ENCODE results near the gene NRAP.

NRAP gene

DNA sequence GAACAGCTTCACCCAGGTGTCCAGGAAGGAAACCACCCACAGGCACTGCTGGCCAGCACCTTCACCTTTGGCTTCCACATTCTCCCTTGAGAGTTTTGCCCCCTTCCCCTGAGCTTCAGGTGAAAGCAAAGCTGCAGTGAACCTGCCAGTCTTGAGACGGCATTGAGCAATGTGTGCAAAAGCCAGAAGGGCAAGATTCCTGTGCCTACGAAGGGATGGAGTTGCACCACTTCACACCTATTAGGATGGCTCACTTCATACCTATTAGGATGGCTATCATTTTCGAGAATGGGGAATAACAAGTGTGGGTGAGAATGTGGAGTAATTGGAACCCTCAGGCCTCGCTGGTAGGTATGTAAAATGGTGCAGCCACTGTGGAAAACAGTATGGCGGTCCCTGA lies 103.8 kb downstream of the NRAP start:
- no peak for DNase-seq (ENCODE audit: low read depth)

DNA sequence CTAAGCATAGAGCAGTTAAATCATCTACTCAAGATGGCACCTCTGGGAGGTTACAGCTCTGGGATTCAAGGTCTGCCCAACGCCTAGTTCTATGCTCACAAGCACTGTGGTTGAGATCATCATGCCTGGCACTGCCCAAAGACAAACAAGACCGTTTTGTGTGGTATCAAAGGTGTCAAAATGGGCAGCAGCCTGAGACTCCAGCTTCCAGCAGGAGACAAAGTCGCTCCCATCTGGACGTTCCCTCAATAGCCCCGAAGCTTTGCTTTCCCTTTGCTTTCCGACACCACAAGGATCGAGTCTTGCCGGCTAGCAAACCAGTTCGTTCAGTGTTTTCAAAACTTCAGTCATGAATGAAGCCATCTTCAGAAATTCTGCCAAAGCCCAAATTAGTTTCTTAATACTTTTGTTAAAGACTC lies 105.9 kb downstream of the NRAP start:
- DNase-seq (ENCODE audit: low read depth): no peak

DNA sequence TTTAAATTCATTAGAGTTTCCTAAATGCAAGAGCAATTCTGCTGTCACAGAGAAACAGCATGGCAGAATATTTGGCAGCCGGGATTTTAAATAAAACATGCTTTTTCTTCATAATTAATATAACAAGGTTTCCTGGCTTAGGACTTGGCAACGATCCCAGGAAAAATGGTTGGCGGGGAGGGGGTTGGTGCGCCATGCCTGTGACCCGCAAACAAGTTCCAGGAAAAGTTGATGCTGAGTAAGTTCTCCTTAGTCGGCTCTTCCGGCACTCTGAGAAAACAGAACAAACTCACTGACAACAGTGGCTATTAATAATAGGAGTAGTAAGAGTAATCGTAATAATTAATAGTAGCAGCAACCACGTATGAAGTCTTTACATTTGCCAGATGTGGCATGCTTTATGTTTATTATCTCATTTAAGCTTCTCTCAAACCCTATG lies 106.4 kb downstream of the NRAP start:
- DNase-seq (ENCODE audit: low read depth): no peak

DNA sequence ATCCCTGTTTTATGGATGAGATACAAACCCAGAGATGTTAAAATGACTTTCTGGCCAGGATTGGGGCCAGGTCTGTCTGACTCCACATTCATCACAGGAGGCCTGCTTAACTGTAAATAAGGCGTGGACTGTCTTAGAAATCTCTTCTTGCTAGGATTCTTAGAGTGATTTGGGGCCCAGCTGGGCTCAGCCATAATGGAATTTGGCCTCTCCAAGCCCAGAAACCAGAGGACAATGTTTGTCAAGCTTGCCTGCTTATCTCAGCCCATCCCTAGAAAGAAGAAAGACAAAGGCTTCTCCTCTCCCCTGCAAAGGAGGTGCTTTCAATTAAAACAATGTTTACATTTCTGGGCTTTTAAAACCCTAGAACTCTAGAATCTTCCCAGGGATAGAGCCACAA lies 108.1 kb downstream of the NRAP start:
- no peak for DNase-seq (ENCODE audit: low read depth)

DNA sequence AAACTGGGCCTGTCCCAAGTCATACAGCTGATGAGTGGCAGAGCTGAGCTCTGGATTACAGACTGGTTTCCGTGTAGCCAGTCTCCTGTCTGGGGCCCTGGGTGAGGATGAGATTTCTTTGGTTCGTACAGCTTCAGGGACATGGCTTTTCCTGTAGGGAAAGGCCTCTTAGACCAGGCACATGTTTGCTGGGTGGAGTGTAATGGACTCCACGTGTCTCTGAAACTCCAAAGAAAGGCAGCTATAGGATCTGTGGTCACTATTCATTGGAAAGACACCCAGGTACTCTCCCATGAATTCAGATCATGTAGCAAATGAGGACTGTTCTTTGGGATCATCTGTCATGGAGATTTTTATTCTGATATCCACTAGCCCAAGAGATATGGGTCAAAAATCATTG lies 108.6 kb downstream of the NRAP start:
- DNase-seq (ENCODE audit: low read depth): no peak

DNA sequence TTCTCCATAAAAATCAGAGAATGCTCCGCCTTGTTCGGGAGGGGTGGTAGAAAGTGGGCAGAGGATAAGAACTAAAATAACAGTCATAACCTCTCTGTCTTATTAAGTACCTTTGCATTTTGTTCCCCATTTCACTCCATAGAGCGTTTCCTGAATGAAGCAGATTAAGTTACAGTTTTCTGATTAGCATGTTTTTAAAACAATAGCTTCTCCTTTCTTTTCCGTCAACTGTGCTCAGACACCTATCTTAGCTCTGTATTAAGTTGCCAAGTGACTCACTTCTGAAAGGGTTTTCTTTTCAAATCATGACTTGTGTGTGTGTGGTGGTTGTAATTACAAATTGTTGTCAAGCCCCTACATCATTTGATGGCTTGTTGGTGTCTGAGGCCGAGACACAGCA lies 109.6 kb downstream of the NRAP start:
- no peak for DNase-seq (ENCODE audit: low read depth)

DNA sequence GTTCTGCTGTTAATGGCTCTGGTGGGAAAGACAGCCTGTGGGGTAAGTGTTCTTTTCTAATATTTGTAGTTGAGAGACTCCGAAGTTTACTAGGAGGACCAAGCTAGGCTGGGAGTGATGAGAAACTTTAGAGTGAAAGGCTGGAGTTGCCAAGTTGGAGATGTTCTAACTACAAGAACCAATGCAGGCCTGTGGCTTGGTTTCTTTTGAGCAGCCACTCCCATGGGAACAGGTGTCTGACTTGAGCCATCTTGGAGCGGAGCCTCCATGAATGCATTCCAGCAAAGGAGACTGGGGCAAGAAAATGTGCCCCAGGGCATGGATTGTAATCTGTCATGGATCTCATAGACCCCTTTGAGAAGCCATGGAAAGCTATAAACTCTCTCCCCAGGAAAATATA lies 110.7 kb downstream of the NRAP start:
- DNase-seq (ENCODE audit: low read depth): no peak

DNA sequence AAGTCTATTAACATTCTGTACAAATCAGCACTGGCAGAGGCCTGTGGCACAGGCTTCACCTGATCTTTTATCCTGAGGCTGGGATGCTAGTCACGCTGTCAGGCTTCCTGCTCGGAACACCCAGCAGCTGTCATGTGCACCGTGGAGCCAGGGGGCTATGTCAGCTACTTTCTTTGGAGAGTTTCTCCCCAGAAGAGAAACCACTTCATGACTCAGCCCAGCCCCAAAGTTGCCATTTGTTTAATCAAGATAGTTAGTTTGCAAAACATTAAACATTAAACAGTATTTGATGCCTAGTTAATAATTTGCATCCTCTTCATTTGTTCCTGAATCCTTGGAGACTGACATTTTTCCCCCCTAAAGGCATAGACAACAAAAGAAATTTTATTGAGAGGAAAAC lies 111.1 kb downstream of the NRAP start, which contains the start of gene HABP2:
TSS of gene HABP2 (plus strand) at position 353 of the 400 bp plus-strand sequence. CDS start 69 bp downstream, outside the sequence.
- no peak for DNase-seq (ENCODE audit: low read depth)

DNA sequence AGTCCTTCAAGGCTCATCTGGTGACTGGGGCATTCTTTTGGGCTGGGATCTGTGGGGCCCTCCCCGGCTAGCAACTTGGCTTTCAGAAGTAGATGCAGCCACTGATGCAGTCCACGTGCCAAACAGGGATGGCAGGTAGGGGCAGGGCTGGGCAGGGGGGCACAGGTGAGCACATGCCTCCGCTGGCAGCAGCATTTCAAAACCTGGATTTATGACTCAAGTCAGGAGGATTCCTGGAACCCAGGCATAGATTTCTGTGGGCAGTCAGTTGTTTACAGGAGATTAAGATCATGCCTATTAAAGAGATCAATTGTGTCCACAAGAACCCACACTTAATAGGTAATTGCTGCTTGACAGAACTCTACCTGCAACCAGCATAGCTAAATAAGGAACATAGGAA lies 111.8 kb downstream of the NRAP start:
- no peak for DNase-seq (ENCODE audit: low read depth)

DNA sequence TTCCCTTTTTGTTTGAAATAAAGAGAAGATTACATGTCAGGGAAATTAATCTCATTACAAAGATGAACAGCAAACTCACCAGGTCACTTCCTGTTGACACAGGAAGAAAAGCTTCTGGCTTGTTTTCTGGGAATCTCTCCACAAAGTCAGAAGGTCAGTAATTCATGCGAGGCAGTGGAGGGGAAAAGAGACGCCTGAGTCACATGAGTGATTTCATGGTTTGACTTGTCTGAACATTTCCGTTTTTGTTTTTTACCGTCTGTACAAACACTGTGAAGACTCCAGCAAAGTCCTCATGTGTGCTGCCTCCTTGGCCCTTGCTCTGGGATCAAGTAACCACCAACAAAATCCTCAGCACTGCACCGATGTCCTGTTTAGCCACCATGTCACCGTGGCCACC lies 113.5 kb downstream of the NRAP start:
- DNase-seq (ENCODE audit: low read depth): no peak

DNA sequence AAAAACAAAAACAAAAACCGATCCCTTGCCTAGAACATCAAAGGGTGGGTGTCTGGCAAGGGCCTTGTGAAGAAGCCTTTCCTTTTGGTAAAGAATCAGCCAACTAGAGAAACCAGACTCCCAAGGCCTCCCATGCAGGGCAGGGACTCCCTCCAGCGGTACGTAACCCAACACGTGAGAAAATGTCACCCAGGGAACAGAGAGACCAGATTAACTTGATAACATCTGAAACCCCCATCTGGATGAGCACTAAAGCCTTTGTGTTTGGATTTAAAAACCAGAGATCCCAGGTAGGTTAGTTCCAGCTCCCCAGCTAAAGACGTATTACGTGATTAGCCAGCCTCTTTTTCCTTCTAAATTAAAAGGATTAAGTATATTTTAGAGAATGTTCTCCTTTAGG lies 114.0 kb downstream of the NRAP start:
- DNase-seq (ENCODE audit: low read depth): no peak

DNA sequence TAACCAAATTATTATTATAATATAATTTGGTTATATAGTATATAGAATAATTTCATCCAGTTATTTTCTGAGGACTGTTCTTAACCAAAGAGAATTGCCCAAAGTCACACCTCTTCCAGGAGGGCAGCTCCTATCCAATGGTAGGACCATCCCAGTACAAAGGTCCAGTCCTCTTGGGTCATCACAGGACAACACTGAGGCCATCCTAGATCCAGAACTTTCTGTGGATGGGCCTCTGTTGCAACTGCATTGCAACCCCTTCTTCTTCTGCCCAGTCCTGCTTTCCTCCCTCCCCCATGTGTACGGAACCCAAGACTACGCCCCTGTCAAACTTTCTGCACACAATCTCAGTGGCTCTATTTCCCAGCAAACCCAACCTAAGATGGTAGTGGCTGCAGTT lies 116.4 kb downstream of the NRAP start:
- no peak for DNase-seq (ENCODE audit: low read depth)

DNA sequence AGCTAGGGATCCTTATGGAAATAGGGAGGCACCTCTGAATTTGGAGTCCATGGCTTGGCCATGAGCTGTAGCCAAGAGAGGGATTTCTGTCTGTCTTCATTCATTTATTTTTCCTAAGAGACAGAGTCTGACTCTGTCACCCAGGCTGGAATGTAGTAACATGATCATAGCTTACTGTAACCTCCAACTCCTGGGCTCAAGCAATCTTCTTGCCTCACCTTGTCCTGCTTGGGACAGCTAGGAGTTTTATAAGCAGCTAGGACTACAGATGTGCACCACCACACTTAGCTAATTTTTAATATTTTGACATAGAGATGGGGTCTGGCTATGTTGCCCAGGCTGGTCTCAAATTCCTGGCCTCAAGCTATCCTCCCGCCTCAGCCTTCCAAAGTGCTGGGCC lies 119.4 kb downstream of the NRAP start:
- no peak for DNase-seq (ENCODE audit: low read depth)

DNA sequence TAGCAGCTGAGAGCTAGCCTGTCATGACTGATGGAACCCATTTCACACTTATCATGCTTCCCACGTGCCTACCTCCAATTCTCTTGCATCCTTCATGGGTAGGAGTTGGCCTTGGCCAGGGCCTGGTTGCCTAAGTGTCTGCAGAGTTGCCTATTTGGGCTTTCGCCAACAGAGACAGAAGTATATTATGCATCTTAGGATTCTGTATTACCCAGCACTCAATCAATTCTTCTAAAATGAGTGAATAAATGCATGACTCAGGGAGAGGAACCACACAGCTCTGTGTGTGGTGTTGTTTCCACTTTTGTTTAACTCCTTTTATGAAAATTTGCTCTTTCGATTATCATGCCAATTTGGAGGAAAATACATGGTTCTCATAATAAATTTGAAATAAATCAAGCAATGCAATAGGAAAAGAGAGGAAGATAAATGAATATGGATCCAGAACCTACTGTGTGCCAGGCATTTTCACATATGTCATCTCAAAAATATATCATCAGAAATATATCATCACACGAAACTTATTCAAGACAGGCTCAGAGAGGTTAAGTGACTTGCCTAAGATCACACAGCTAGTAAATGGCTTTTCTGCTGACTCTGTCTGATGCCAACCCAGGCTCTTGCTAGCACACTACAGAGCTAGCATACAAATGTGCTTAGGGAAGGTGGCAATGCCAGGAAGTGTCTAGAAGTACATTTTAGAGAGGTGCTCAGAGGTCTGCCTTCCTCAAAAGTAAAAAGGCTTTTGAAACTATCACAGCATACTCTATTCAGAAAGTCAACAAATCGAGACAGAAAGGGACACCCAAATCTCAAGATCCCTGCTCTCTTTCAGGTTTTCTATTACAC lies 120.5 kb downstream of the NRAP start:
- no peak for DNase-seq (ENCODE audit: low read depth)

DNA sequence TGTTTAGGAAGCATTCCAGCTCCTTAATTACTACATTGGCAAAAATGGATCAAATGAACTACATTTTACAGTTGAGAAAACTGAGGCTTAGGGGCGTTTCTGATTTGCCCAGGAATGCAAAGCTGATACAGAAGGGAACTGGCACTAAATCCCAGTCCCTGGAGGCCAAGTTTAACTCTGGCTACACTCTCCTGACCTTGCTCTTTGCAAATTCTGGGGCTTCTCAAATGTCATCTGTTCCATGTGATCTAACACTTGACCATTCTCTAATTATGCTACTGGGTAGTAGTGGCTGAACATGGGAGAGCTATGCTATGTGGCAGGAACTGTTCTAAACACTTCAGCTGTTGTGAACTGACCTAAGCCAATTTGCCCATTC lies 122.3 kb downstream of the NRAP start:
- no peak for DNase-seq (ENCODE audit: low read depth)

DNA sequence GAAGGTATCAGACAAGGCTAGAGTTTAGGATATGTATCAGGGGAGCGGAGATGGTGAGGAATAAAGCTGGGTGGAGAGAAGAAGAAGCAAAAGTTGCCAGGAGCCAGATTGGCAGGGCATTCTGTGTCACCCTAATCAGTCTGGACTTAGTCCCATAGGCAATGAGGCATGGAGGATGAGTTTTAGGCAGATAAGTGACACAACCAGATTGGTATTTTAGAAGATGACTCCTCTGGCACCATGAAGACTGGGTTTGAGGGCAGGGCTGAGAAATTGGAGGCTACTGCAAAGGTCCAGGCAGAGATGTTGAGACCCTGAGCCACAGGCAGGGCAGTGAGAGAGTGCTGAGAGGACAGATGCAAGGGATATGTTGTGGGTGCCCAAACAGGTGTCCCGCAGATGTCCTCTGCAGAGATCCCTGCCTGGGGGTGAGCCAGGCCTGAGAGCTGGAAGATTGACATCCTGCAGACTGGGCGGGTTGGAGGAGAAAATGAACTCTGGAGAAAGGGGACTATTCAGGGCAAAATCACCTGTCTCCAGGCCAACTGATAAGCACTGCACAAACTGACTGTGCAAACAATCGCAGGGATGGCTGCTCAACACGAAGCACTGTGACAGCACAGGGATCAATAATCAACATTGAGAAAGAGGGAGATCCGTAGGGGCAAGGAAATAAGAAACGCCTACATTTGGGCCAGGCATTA lies 122.8 kb downstream of the NRAP start:
- peak; percentile 17 for DNase-seq (ENCODE audit: low read depth)

DNA sequence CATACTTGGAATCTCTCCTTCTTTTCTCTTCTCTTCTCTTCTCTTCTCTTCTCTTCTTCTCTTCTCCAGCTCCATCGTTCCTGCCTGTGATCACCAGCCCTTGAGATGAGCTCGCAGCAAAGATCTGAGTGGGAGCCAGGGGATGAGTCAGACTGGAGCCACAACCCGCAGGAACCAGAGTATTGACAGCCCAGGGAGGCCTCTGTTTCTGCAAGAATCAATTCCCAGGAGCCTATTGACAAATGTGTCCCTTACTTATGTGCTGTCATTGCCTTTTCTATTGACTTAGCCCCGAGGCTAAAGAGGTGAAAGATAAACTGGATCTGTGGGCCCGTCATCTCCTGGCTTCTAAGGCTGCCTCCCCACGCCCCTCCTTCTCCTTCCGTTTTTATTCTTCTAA lies 124.1 kb downstream of the NRAP start:
- peak; percentile 57 for DNase-seq (ENCODE audit: low read depth)

Data from ELR (cell line).